CD14-positive monocyte (primary cell): Measurements from ENCODE around the gene MOB1A. TPM values are rescaled to one million over a fixed set of nuclear protein-coding genes. Genes with fewer than 3 reads are reported as not detected.

ENCODE experiments used
- DNase-seq, 3 donors: peaks; one replicate each; pipeline ENCODE4 v3.0.0-alpha.2; 2011 to 2022
- H2AFZ ChIP-seq: 2 replicates; pipeline ENCODE4 v1.6.0; 2012; ENCODE audit warnings: mild to moderate bottlenecking, low read depth, low read length, inconsistent platforms; ENCODE audit not compliant: insufficient read depth, poor library complexity, severe bottlenecking
- H3K27ac ChIP-seq, 2 donors: 1 replicate in 1 of 2; 2 replicates in 1 of 2; pipeline ENCODE4 v1.5.1; 2012 to 2013; ENCODE audit warnings: low read length in 2 of 2, control low read depth in 1 of 2, inconsistent platforms in 1 of 2, low read depth in 1 of 2, mild to moderate bottlenecking in 1 of 2
- H3K27me3 ChIP-seq, 2 donors: one replicate each; pipeline versions ENCODE4 v1.6.0 to v1.6.1; 2011 to 2013; ENCODE audit warnings: low read length in 2 of 2; ENCODE audit not compliant: control insufficient read depth in 2 of 2, insufficient read depth in 2 of 2
- H3K36me3 ChIP-seq, 2 donors: replicated peaks in 1 of 2; 1 replicate in 1 of 2; 2 replicates in 1 of 2; pipeline versions ENCODE4 v1.5.1 to v1.6.1; 2012 to 2013; ENCODE audit warnings: low read length in 2 of 2, control low read depth in 1 of 2, inconsistent platforms in 1 of 2, mild to moderate bottlenecking in 1 of 2; ENCODE audit not compliant: insufficient read depth in 2 of 2, control insufficient read depth in 1 of 2
- H3K4me1 ChIP-seq, 2 donors: 1 replicate in 1 of 2; 2 replicates in 1 of 2; pipeline versions ENCODE4 v1.5.1 to v1.6.1; 2012 to 2013; ENCODE audit warnings: low read length in 2 of 2, control low read depth in 1 of 2, inconsistent platforms in 1 of 2, mild to moderate bottlenecking in 1 of 2, moderate library complexity in 1 of 2; ENCODE audit not compliant: insufficient read depth in 2 of 2, control insufficient read depth in 1 of 2
- H3K4me2 ChIP-seq: replicated peaks from 2 replicates; pipeline ENCODE3; 2012; ENCODE audit warnings: low read length, moderate library complexity, mild to moderate bottlenecking; ENCODE audit not compliant: poor library complexity, severe bottlenecking; ENCODE audit errors: extremely low read depth
- H3K4me3 ChIP-seq, 3 experiments: fragments of 200-600 bp in 1 of 3; sonication (generic) in 1 of 3; replicated peaks in 1 of 3; 1 replicate in 2 of 3; 2 replicates in 1 of 3; pipeline ENCODE4 v1.5.1; 2011 to 2013; ENCODE audit warnings: low read length in 3 of 3, mild to moderate bottlenecking in 3 of 3, control low read depth in 2 of 3, low read depth in 2 of 3, inconsistent platforms in 1 of 3, moderate library complexity in 1 of 3
- H3K79me2 ChIP-seq: 2 replicates; pipeline ENCODE4 v1.6.0; 2012; ENCODE audit warnings: mild to moderate bottlenecking, control low read depth, inconsistent platforms, low read length, moderate library complexity; ENCODE audit not compliant: insufficient read depth
- H3K9ac ChIP-seq: 2 replicates; pipeline ENCODE4 v1.6.0; 2017; ENCODE audit warnings: low read length, mild to moderate bottlenecking; ENCODE audit not compliant: insufficient read depth, poor library complexity, severe bottlenecking
- H3K9me3 ChIP-seq, 2 donors: replicated peaks in 1 of 2; 1 replicate in 1 of 2; 2 replicates in 1 of 2; pipeline versions ENCODE4 v1.5.1 to v1.6.1; 2012 to 2013; ENCODE audit warnings: low read length in 2 of 2, control low read depth in 1 of 2; ENCODE audit not compliant: control insufficient read depth in 1 of 2, insufficient read depth in 1 of 2
- H4K20me1 ChIP-seq: 2 replicates; pipeline ENCODE4 v1.6.0; 2012; ENCODE audit warnings: mild to moderate bottlenecking, low read length, control low read depth, moderate library complexity; ENCODE audit not compliant: insufficient read depth
- H3K27ac Mint-ChIP-seq, 7 donors: one replicate each; pipeline ENCODE4 v1.8.0; 2020; ENCODE audit warnings: mild to moderate bottlenecking in 7 of 7, mixed read lengths in 7 of 7, moderate library complexity in 6 of 7, inconsistent platforms in 2 of 7
- H3K27me3 Mint-ChIP-seq, 3 donors: one replicate each; pipeline ENCODE4 v1.8.0; 2021 to 2022; ENCODE audit warnings: low read depth in 3 of 3, mild to moderate bottlenecking in 3 of 3, mixed read lengths in 3 of 3, moderate library complexity in 3 of 3, inconsistent platforms in 1 of 3
- H3K36me3 Mint-ChIP-seq, 2 donors: one replicate each; pipeline ENCODE4 v1.8.0; 2020; ENCODE audit warnings: mixed read lengths in 2 of 2, inconsistent platforms in 1 of 2, mild to moderate bottlenecking in 1 of 2
- H3K4me1 Mint-ChIP-seq: one replicate; pipeline ENCODE4 v1.8.0; 2020; ENCODE audit warnings: mild to moderate bottlenecking, mixed read lengths
- H3K4me3 Mint-ChIP-seq, 2 donors: one replicate each; pipeline ENCODE4 v1.8.0; 2020; ENCODE audit warnings: mild to moderate bottlenecking in 2 of 2, mixed read lengths in 2 of 2, moderate library complexity in 1 of 2
- H3K9me3 Mint-ChIP-seq, 7 donors: one replicate each; pipeline ENCODE4 v1.8.0; 2020 to 2022; ENCODE audit warnings: mixed read lengths in 7 of 7, mild to moderate bottlenecking in 6 of 7, moderate library complexity in 6 of 7, inconsistent platforms in 2 of 7
- WGBS: methylation state at CpG from one replicate; pipeline ENCODE4 v1.1.5; 2013; ENCODE audit warnings: missing lambda C conversion rate; ENCODE audit not compliant: insufficient coverage; 5-methylcytosine and 5-hydroxymethylcytosine counted together
- intact Hi-C, 2 donors: fragments of 100-400 bp; cut with micrococcal nuclease; formaldehyde crosslinking; loops; one replicate each; pipeline versions ENCODE4 v1.15.0 to v1.15.1; 2023
- polyA minus RNA-seq: library from RNA; depleted of rRNA, polyadenylated mRNA; stranded (reverse); fragments of >200 nt; gene quantifications from 2 replicates; pipeline ENCODE4 v1.2.3, GENCODE V29; 2012
- polyA plus RNA-seq, 3 donors: library from polyadenylated mRNA; depleted of rRNA in 1 of 3; unstranded in 2 of 3; stranded (reverse) in 1 of 3; fragments of 300-500 nt in 2 of 3; fragments of >200 nt in 1 of 3; fragmentation: Illumina TruSeq in 2 of 3; gene quantifications; 1 replicate in 2 of 3; 2 replicates in 1 of 3; pipeline ENCODE4 v1.2.3, GENCODE V29; 2012 to 2021
- total RNA-seq, 12 experiments: library from RNA in 1 of 12; stranded (reverse) in 1 of 12; fragments of 120-200 nt in 1 of 12; gene quantifications; one replicate each; pipeline ENCODE4 v1.2.4 and lab custom pipeline; 2013 to 2026; ENCODE audit warnings: mixed read lengths in 6 of 12, inconsistent platforms in 1 of 12
- TF ChIP-seq, protein P1 (sequence below): fragments of 200-600 bp; IDR thresholded peaks from one replicate; pipeline ENCODE4 v1.8.0; 2022; ENCODE audit warnings: antibody characterized with exemption, mild to moderate bottlenecking

The MOB1A gene
- 294 TPM for total RNA-seq (2013)
- 100 to 1,000 TPM in 2 of 3 donors, 10 to 100 TPM in 1; 55.0 to 367 (median 285) TPM for polyA plus RNA-seq
- 71.9 and 116 TPM in 2 replicates for polyA minus RNA-seq
- total RNA-seq (lab: John Stamatoyannopoulos, UW): 384 to 714 (median 532) reads per million in 11 experiments

- H4K20me1 ChIP-seq: peaks cover 47% of the 10 kb centered on the region
- H3K9ac ChIP-seq: peak within 1 kb of the TSS; percentile 95
- H3K27me3 Mint-ChIP-seq: no peaks in the 10 kb centered on the region
- H3K27ac Mint-ChIP-seq: peak within 1 kb of the TSS; percentile 89 to 97 (median 95)
- H3K9me3 Mint-ChIP-seq: peaks cover 0 to 2% (median 0%) of the 10 kb centered on the region in 7 donors
- H3K36me3 ChIP-seq: no peaks in the 10 kb centered on the region
- H2AFZ ChIP-seq: peak within 1 kb of the TSS; percentile 79
- H3K27me3 ChIP-seq: no peaks in the 10 kb centered on the region
- peaks cover 5 to 12% of the 10 kb centered on the region in 2 donors for H3K36me3 Mint-ChIP-seq
- intact Hi-C loops: no loop called here
- no peaks in the 10 kb centered on the region for H3K9me3 ChIP-seq
- H3K4me3 ChIP-seq: peak within 1 kb of the TSS; percentile 68 to 96 (median 84)
- peaks cover 69% of the 10 kb centered on the region for H3K79me2 ChIP-seq
- H3K27ac ChIP-seq: peak within 1 kb of the TSS; percentile 90 to 94
- peak within 1 kb of the TSS; percentile 84 for H3K4me2 ChIP-seq
- under 1% methylated on average over 72 of the region's 84 CpGs for WGBS
- DNase-seq: peak; percentile 98 to 99 (median 99)
- H3K4me1 ChIP-seq: peaks cover 59 to 81% of the 10 kb centered on the region in 2 donors
- H3K4me3 Mint-ChIP-seq: peak within 1 kb of the TSS; percentile 85 to 91
- peaks cover 56% of the 10 kb centered on the region for H3K4me1 Mint-ChIP-seq
- TF ChIP-seq, protein P1, sequence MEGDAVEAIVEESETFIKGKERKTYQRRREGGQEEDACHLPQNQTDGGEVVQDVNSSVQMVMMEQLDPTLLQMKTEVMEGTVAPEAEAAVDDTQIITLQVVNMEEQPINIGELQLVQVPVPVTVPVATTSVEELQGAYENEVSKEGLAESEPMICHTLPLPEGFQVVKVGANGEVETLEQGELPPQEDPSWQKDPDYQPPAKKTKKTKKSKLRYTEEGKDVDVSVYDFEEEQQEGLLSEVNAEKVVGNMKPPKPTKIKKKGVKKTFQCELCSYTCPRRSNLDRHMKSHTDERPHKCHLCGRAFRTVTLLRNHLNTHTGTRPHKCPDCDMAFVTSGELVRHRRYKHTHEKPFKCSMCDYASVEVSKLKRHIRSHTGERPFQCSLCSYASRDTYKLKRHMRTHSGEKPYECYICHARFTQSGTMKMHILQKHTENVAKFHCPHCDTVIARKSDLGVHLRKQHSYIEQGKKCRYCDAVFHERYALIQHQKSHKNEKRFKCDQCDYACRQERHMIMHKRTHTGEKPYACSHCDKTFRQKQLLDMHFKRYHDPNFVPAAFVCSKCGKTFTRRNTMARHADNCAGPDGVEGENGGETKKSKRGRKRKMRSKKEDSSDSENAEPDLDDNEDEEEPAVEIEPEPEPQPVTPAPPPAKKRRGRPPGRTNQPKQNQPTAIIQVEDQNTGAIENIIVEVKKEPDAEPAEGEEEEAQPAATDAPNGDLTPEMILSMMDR: no peak
These were observed at the start of gene MOB1A for GRCh38 chr2:74178211-74179062. Gene MOB1A (minus strand): TSS chr2:74178879. CDS start chr2:74178674, 205 bp downstream.

DNA sequence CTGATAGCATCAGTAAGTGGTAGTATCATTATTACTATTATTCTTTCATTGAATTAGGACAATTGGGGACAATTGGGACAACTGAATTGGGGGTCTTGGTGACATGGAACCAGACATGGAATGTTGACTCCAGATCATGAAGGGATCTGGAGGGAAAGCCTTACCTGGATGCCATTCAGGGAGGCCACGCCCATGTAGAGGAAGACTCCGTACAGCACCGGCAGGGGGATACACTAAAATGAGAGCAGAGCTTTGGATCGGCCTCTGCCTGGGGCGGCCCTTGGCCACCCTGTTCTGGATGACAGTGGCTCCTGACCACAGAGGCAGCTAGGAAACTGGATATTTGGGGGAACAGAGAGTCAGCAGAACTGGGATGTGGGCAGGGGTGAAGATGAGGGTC, 49.0 kb upstream of the MOB1A start:
- no peaks in the 10 kb centered on the region for H3K79me2 ChIP-seq
- Mint-ChIP-seq H3K36me3 (peaks cover 0 to 3% of the 10 kb centered on the region in 2 donors), H3K9me3 (peaks cover 0 to 2% (median 0%) of the 10 kb centered on the region in 7 donors), H3K27ac (peak overlapping the region in 1 of 7 donors; percentile 62), H3K27me3 (peaks cover 0 to 3% (median 3%) of the 10 kb centered on the region in 3 donors), H3K4me1 (peaks cover 19% of the 10 kb centered on the region), H3K4me3 (no peak overlapping the region)
- H3K4me3 ChIP-seq: no peak overlapping the region
- WGBS: 97% methylated on average over 5 of the region's 5 CpGs
- no peak for DNase-seq
- intact Hi-C loops: no loop called here
- no peak overlapping the region for H3K9ac ChIP-seq
- no peaks in the 10 kb centered on the region for H4K20me1 ChIP-seq
- no peak overlapping the region for H2AFZ ChIP-seq
- TF ChIP-seq, protein P1: no peak
- no peaks in the 10 kb centered on the region for H3K27me3 ChIP-seq
- H3K4me1 ChIP-seq: peaks cover 9 to 10% of the 10 kb centered on the region in 2 donors
- no peaks in the 10 kb centered on the region for H3K36me3 ChIP-seq
- H3K4me2 ChIP-seq: no peak overlapping the region
- H3K9me3 ChIP-seq: no peaks in the 10 kb centered on the region
- no peak overlapping the region for H3K27ac ChIP-seq
